ENCODE data around the gene ELOVL1.

The ELOVL1 gene

DNA sequence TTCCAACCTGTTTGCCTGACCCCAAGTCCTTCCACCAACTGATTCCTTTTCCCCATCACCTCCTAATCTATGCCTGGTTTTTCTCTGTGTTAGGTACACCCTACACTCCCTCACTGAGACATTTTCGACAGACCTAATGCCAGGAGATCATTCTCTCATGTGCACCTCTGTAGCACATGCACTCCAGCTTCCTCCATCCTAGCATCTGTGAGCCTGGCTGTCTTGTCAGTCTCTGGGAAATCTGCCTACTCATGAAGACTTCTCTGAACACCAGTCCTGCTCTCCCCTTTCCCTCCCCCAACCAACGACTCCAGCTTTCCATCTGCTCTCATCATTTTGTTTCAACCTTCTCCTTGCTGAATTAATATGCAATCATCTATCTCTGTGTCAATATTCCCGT, 20.8 kb upstream of the ELOVL1 start:
- peak overlapping the region; percentile 83 for H3K27ac ChIP-seq
- TF ChIP-seq, protein P1, sequence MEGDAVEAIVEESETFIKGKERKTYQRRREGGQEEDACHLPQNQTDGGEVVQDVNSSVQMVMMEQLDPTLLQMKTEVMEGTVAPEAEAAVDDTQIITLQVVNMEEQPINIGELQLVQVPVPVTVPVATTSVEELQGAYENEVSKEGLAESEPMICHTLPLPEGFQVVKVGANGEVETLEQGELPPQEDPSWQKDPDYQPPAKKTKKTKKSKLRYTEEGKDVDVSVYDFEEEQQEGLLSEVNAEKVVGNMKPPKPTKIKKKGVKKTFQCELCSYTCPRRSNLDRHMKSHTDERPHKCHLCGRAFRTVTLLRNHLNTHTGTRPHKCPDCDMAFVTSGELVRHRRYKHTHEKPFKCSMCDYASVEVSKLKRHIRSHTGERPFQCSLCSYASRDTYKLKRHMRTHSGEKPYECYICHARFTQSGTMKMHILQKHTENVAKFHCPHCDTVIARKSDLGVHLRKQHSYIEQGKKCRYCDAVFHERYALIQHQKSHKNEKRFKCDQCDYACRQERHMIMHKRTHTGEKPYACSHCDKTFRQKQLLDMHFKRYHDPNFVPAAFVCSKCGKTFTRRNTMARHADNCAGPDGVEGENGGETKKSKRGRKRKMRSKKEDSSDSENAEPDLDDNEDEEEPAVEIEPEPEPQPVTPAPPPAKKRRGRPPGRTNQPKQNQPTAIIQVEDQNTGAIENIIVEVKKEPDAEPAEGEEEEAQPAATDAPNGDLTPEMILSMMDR (conservative IDR thresholded peaks at IDR 0.05) = no peak

DNA sequence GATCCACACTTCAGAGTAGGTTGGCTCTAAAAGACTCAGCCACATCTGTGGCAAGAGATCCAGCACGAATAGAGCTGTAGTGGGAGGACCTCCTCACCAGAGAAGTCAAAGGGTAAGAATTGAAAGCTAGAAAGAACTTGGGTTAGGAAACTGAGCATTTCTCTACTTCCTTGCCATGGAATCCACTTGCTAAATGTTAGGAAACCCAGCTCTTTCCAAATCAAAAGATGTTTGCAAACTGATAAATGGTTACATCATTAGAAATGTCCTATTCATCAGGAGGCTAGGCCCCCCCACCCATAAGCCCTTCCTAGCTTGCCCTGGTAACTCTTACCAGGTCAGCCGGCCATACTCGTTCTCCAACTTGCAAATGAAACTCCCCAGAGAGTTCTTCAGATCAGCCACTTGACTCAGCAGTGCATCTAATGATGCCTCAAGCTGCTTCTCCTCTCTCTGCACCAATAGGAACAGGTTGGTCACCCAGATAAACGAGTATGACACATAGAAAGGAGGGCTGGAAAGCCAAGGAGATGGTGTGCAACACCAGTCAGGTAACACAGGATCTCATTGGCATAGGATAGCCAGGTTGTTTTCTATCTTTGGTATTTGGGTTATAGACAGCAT, 20.3 kb upstream of the ELOVL1 start:
- H3K27ac ChIP-seq = peak overlapping the region; percentile 83; the same call in 1 of the 2 replicates
- TF ChIP-seq, protein P1 (conservative IDR thresholded peaks at IDR 0.05) = no peak

DNA sequence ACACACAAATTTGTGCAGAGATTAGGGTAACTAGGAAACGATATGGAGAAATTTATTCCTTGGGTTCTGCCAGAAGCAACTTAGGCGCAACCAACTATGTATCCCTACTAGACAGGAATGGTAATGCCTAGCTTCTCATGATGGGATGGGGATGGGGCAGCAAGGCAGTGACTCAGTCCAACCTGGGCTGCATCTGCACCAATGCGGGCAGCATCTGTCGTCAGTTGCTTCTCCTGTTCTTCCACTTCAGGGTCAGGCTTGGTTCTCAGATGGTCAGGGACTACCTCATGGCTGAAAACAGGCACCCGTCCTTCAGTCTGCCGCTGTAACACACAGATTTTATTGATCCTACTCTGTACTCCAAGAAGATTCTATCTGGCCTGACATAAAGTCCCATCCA, 18.9 kb upstream of the ELOVL1 start:
- TF ChIP-seq, protein P1 (conservative IDR thresholded peaks at IDR 0.05) = no peak
- no peak overlapping the region for H3K27ac ChIP-seq

GRCh38 chr1:43383449-43383848, 15.6 kb upstream of the ELOVL1 start:
- no peak overlapping the region for H3K27ac ChIP-seq
- TF ChIP-seq, protein P1 (conservative IDR thresholded peaks at IDR 0.05) = peak; percentile 40; the same call in 1 of the 2 replicates

DNA sequence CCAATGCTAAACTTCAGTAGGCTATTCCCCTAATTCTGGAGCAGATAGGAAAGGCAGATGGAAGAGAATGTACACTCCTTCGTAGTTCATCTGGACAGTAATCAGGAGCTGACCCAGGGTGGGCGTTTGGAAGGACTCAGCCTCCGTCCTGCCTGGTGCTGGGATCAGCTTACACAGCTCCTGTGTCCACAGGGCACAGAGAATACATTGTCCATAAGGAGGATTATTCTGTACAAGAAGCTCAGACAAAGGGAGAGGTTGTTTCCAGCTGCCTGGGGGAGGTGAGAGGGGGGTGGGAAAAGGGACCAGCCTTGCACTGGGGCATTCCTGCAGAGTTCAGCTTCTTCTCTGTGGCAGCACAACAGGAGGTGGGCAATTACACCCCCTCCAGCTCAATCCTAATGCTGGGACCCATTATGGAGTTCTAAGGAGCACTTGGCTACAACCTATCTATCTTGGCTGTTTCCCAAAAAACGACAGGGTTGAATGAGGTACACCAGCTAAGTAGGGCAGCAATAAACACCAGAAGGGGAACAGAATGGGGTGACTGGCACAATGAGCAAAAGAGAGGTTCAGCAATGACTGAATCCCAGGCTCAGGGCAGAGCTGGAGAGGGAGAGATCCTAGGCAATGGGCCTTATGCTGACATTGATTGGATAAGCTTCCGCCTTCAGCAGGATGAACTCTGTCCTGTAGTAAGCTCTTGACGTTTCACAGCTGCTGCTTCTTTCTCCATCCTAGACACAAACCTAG, 14.4 kb upstream of the ELOVL1 start:
- no peak overlapping the region for H3K27ac ChIP-seq
- TF ChIP-seq, protein P1 (conservative IDR thresholded peaks at IDR 0.05) = no peak

DNA sequence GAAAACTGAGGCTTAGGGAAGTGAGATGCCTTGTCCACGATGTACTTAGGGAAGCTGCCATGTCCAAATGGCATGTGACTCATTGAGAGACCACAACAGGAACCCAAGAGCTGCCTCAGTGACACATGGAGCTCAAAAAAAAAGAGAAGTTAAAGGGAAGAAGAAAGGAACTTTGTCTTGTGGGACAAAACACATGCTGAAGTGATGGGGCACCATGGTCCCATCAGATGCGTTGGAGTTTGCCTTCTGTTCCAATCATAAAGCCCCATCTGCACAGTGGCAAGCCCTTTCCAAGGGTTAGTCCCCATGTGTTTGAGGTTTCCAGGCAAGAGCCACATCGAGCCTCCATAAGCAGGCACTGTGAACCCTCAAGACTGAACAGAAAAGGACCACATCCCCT, 13.8 kb upstream of the ELOVL1 start:
- TF ChIP-seq, protein P1 (conservative IDR thresholded peaks at IDR 0.05) = no peak
- H3K27ac ChIP-seq = no peak overlapping the region

- TF ChIP-seq, protein P1 (conservative IDR thresholded peaks at IDR 0.05) = no peak
- H3K27ac ChIP-seq = no peak overlapping the region
Measured at GRCh38 chr1:43379476-43379875, 11.7 kb upstream of the ELOVL1 start.

Measured in VCaP (cell line).